ENCODE data around the gene USP51. TPM values are rescaled to one million over a fixed set of nuclear protein-coding genes. Genes with fewer than 3 reads are reported as not detected.
"Not testable (repeated sequence)": the region's sequence is repeated elsewhere in the genome, so short reads cannot be mapped to it uniquely, and the experiment has no call there.

USP51 gene
- total and polyA plus RNA-seq, 7 donors, result 0.23 to 3.5 (median 2.1) TPM

- Histone ChIP-seq H3K4me1 (no peaks in the 10 kb centered on the region), H3K27me3 (no peaks in the 10 kb centered on the region), H3K9me3 (no peaks in the 10 kb centered on the region), H3K27ac (no peak overlapping the region), H3K36me3 (no peaks in the 10 kb centered on the region), H3K4me3 (no peak overlapping the region)
- intact Hi-C loops (cut with DNase I), result no loop called here
- TF ChIP-seq POLR2AphosphoS5 (IDR thresholded peaks at IDR 0.05) (no peak), EP300 (IDR thresholded peaks at IDR 0.05) (no peak), POLR2A (IDR thresholded peaks at IDR 0.05) (no peak)
- TF ChIP-seq, protein P1, sequence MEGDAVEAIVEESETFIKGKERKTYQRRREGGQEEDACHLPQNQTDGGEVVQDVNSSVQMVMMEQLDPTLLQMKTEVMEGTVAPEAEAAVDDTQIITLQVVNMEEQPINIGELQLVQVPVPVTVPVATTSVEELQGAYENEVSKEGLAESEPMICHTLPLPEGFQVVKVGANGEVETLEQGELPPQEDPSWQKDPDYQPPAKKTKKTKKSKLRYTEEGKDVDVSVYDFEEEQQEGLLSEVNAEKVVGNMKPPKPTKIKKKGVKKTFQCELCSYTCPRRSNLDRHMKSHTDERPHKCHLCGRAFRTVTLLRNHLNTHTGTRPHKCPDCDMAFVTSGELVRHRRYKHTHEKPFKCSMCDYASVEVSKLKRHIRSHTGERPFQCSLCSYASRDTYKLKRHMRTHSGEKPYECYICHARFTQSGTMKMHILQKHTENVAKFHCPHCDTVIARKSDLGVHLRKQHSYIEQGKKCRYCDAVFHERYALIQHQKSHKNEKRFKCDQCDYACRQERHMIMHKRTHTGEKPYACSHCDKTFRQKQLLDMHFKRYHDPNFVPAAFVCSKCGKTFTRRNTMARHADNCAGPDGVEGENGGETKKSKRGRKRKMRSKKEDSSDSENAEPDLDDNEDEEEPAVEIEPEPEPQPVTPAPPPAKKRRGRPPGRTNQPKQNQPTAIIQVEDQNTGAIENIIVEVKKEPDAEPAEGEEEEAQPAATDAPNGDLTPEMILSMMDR (IDR thresholded peaks at IDR 0.05), result no peak
- DNase-seq, result no peak
- 65 to 87% methylated on average over 3 of the region's 3 CpGs for WGBS, 2 donors
Observed at GRCh38 chrX:55480390-55481062, 9.1 kb downstream of the USP51 start.

- WGBS, 2 donors, result 89 to 92% methylated on average over 6 of the region's 8 CpGs
- H3K27me3 ChIP-seq; H3K4me3 ChIP-seq; H3K9me3 ChIP-seq; DNase-seq; H3K4me1 ChIP-seq; H3K36me3 ChIP-seq; intact Hi-C loops (cut with DNase I); H3K27ac ChIP-seq: not testable (repeated sequence)
Observed at GRCh38 chrX:55479956-55480355, 9.7 kb downstream of the USP51 start.

DNA sequence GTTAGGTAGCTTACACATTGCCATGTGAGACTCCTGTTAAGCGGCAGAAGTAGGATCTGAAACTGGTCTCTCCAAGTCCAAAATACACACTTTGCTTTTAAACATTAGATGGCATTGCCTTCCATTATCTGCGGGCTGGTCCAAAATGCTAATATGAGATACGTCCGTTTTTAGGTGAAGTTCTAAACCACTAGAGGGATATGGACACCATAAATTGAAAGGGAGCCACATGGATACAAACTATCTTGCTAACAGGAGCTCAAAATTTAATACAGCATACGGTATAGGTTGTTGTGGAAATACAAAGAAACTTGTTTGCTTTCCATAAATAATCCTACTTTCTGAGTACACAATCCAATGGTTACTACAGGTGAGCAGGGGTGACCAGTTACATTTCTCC lies 23.9 kb downstream of the USP51 start:
- H3K4me1 ChIP-seq; intact Hi-C loops (cut with DNase I); H3K4me3 ChIP-seq; DNase-seq; H3K27me3 ChIP-seq; H3K9me3 ChIP-seq; H3K27ac ChIP-seq; H3K36me3 ChIP-seq: not testable (repeated sequence)
- WGBS, 2 donors, result no CpG with 5 or more reads among the region's 5 CpGs

DNA sequence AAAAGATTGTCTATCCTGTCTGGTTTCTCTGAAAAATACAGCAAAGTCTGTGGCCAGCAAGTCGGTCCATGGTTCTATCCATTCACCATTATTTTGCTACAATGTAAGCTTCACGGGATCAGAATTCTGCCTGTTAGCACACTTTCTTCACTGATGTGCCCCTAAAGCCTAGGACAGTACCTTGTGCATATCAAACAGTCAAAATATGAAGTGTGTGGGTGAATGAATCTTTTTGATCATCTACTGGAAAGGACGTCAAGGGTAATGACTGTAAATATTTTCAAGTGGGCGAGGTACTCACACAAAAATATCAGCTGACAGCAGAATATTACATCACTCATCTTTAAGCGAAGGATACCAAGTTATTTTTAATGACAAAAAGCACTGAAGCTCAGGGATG lies 24.5 kb downstream of the USP51 start:
- H3K27me3 ChIP-seq; intact Hi-C loops (cut with DNase I); H3K9me3 ChIP-seq; DNase-seq; H3K27ac ChIP-seq; H3K4me3 ChIP-seq; H3K4me1 ChIP-seq; H3K36me3 ChIP-seq: not testable (repeated sequence)
- WGBS, 2 donors, result no CpG with 5 or more reads among the region's 5 CpGs

DNA sequence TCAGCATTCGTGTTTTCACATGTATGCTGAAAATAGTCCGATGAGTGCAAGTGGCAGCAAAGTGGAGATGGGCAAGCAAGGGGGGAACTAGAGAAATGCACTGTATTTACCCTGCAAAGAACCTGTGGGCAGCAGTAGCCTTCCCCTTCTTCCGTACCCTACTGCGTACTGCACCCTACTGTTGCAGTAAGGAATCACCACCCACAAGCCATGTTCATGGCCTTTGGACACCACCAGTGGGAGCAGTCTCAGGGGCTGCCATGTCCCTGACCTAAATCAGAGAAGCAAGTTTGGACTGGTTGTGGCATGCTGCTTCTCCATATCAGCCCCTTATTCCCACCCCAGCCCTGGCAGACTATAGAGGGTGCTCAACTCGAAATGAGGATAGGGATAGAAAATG lies 25.6 kb downstream of the USP51 start:
- H3K9me3 ChIP-seq; H3K27me3 ChIP-seq; intact Hi-C loops (cut with DNase I); H3K4me3 ChIP-seq; DNase-seq; H3K27ac ChIP-seq; H3K4me1 ChIP-seq; H3K36me3 ChIP-seq: not testable (repeated sequence)
- no CpG with 5 or more reads among the region's 5 CpGs for WGBS, 2 donors

- H3K4me3 ChIP-seq; intact Hi-C loops (cut with DNase I); DNase-seq; H3K36me3 ChIP-seq; H3K27me3 ChIP-seq; H3K4me1 ChIP-seq; H3K9me3 ChIP-seq; H3K27ac ChIP-seq: not testable (repeated sequence)
- WGBS, 2 donors, result no CpG with 5 or more reads among the region's 4 CpGs
Observed at GRCh38 chrX:55459926-55460325, 29.7 kb downstream of the USP51 start.

- WGBS, 2 donors, result no CpG with 5 or more reads among the region's 5 CpGs
- DNase-seq, result not testable (repeated sequence)
Observed at GRCh38 chrX:55459426-55459825, 30.2 kb downstream of the USP51 start.

GRCh38 chrX:55455708-55456107 lies 33.9 kb downstream of the USP51 start:
- DNase-seq; H3K4me1 ChIP-seq; intact Hi-C loops (cut with DNase I); H3K36me3 ChIP-seq; H3K9me3 ChIP-seq; H3K27ac ChIP-seq; H3K27me3 ChIP-seq; H3K4me3 ChIP-seq: not testable (repeated sequence)
- WGBS, 2 donors, result no CpG with 5 or more reads among the region's 6 CpGs

More at GRCh38 chrX:55459426-55459825, 30.2 kb downstream of the USP51 start:
- H3K4me3 ChIP-seq; H3K9me3 ChIP-seq; H3K27ac ChIP-seq; intact Hi-C loops (cut with DNase I); H3K36me3 ChIP-seq; H3K27me3 ChIP-seq; H3K4me1 ChIP-seq: not testable (repeated sequence)
